Liver (tissue), 9 donors: ENCODE data around the gene USP49. TPM values are rescaled to one million over a fixed set of nuclear protein-coding genes. Genes with fewer than 3 reads are reported as not detected.

ENCODE experiments used
- DNase-seq: peaks from one replicate; pipeline ENCODE4 v3.0.0-alpha.2; 2017; ENCODE audit warnings: low spot score
- H3K27ac ChIP-seq, 2 donors: one replicate each; pipeline ENCODE4 v1.7.0; 2013; ENCODE audit warnings: inconsistent platforms in 2 of 2, low read length in 2 of 2, control low read depth in 1 of 2, low read depth in 1 of 2, mild to moderate bottlenecking in 1 of 2
- H3K27me3 ChIP-seq, 4 donors: one replicate each; pipeline versions ENCODE4 v1.6.1 to v1.7.0; 2013; ENCODE audit warnings: low read length in 3 of 4, inconsistent platforms in 1 of 4, mild to moderate bottlenecking in 1 of 4, moderate library complexity in 1 of 4; ENCODE audit not compliant: control insufficient read depth in 4 of 4, insufficient read depth in 4 of 4
- H3K36me3 ChIP-seq, 4 donors: one replicate each; pipeline versions ENCODE4 v1.6.1 to v1.7.0; 2013; ENCODE audit warnings: low read length in 3 of 4, mild to moderate bottlenecking in 3 of 4, low read depth in 1 of 4, moderate library complexity in 1 of 4; ENCODE audit not compliant: control insufficient read depth in 4 of 4, insufficient read depth in 3 of 4
- H3K4me1 ChIP-seq, 4 donors: one replicate each; pipeline versions ENCODE4 v1.6.1 to v1.7.0; 2013; ENCODE audit warnings: low read length in 3 of 4, mild to moderate bottlenecking in 3 of 4, moderate library complexity in 1 of 4; ENCODE audit not compliant: control insufficient read depth in 4 of 4, insufficient read depth in 4 of 4
- H3K4me3 ChIP-seq, 3 donors: one replicate each; pipeline versions ENCODE4 v1.6.1 to v1.7.0; 2013; ENCODE audit warnings: low read length in 3 of 3, control low read depth in 1 of 3, low read depth in 1 of 3, mild to moderate bottlenecking in 1 of 3
- H3K9ac ChIP-seq, 2 donors: one replicate each; pipeline ENCODE4 v1.7.0; 2013; ENCODE audit warnings: low read length in 2 of 2, mild to moderate bottlenecking in 2 of 2, moderate library complexity in 2 of 2, control low read depth in 1 of 2, low read depth in 1 of 2
- H3K9me3 ChIP-seq, 4 donors: one replicate each; pipeline versions ENCODE4 v1.6.1 to v1.7.0; 2013; ENCODE audit warnings: low read length in 3 of 4; ENCODE audit not compliant: control insufficient read depth in 4 of 4
- EGR1 ChIP-seq, 2 donors: IDR thresholded peaks; 2 replicates each; pipeline ENCODE4 v1.6.1; 2016 to 2018; ENCODE audit warnings: antibody characterized with exemption in 2 of 2, low read depth in 2 of 2
- FOXA1 ChIP-seq: IDR thresholded peaks from 2 replicates; pipeline ENCODE4 v1.6.1; 2016; ENCODE audit warnings: antibody characterized with exemption
- GABPA ChIP-seq, 2 donors: IDR thresholded peaks in 1 of 2; conservative IDR thresholded peaks in 1 of 2; 2 replicates each; pipeline ENCODE4 v1.6.1; 2016; ENCODE audit warnings: antibody characterized with exemption in 2 of 2, mild to moderate bottlenecking in 1 of 2, moderate library complexity in 1 of 2
- HNF4A ChIP-seq, 2 donors: conservative IDR thresholded peaks; 2 replicates each; pipeline ENCODE4 v1.6.1; 2016; ENCODE audit warnings: antibody characterized with exemption in 2 of 2, mild to moderate bottlenecking in 2 of 2
- JUND ChIP-seq, 2 donors: IDR thresholded peaks; 2 replicates each; pipeline ENCODE4 v1.6.1; 2016; ENCODE audit warnings: antibody characterized with exemption in 2 of 2
- NR2F2 ChIP-seq: IDR thresholded peaks from 2 replicates; pipeline ENCODE4 v1.6.1; 2016; ENCODE audit warnings: antibody characterized with exemption
- RAD21 ChIP-seq, 2 donors: IDR thresholded peaks; 2 replicates each; pipeline ENCODE4 v1.6.1; 2016; ENCODE audit warnings: antibody characterized with exemption in 2 of 2, mild to moderate bottlenecking in 2 of 2
- RXRA ChIP-seq, 2 donors: IDR thresholded peaks; 2 replicates each; pipeline ENCODE4 v1.6.1; 2017 to 2018; ENCODE audit warnings: antibody characterized with exemption in 2 of 2, mild to moderate bottlenecking in 1 of 2
- SP1 ChIP-seq: IDR thresholded peaks from 2 replicates; pipeline ENCODE4 v1.6.1; 2018; ENCODE audit warnings: antibody characterized with exemption, mild to moderate bottlenecking
- TAF1 ChIP-seq: conservative IDR thresholded peaks from 2 replicates; pipeline ENCODE4 v1.6.1; 2016; ENCODE audit warnings: antibody characterized with exemption, mild to moderate bottlenecking
- YY1 ChIP-seq: IDR thresholded peaks from 2 replicates; pipeline ENCODE4 v1.6.1; 2016; ENCODE audit warnings: antibody characterized with exemption, mild to moderate bottlenecking
- WGBS: extraction: QIAGEN DNeasy Blood & Tissue Kit; methylation state at CpG from one replicate; pipeline ENCODE4 v1.1.7; 2013; 5-methylcytosine and 5-hydroxymethylcytosine counted together
- polyA plus RNA-seq, 2 donors: library from polyadenylated mRNA; stranded (reverse) in 1 of 2; unstranded in 1 of 2; fragments of 200-250 nt in 1 of 2; fragments of >200 nt in 1 of 2; fragmentation: Nextera tagmentation in 1 of 2; extraction: Ambion mirVana in 1 of 2; gene quantifications; one replicate each; pipeline versions ENCODE4 v1.2.1 to v1.2.3, GENCODE V29; 2013 to 2015
- total RNA-seq, 2 donors: library from RNA; depleted of rRNA; stranded (reverse); fragments of >200 nt; gene quantifications; one replicate each; pipeline ENCODE4 v1.2.3, GENCODE V29; 2014
- TF ChIP-seq, protein P1 (sequence below): IDR thresholded peaks from 2 replicates; pipeline ENCODE4 v1.6.1; 2016; ENCODE audit warnings: antibody characterized with exemption
- TF ChIP-seq, protein P2 (sequence below): IDR thresholded peaks from 2 replicates; pipeline ENCODE4 v1.6.1; 2016; ENCODE audit warnings: antibody characterized with exemption
- TF ChIP-seq, protein P3 (sequence below): IDR thresholded peaks from 2 replicates; pipeline ENCODE4 v1.6.1; 2016; ENCODE audit warnings: antibody characterized with exemption, mild to moderate bottlenecking
- TF ChIP-seq, protein P4 (sequence below): IDR thresholded peaks from 2 replicates; pipeline ENCODE4 v1.6.1; 2016; ENCODE audit warnings: antibody characterized with exemption
- donor health status: healthy.
- donor health status: healthy.
- donor health status: healthy.
- donor health status: healthy.
- donor health status: healthy.

Gene USP49
- total and polyA plus RNA-seq, 4 donors = 0.33 to 3.4 (median 1.1) TPM

DNA sequence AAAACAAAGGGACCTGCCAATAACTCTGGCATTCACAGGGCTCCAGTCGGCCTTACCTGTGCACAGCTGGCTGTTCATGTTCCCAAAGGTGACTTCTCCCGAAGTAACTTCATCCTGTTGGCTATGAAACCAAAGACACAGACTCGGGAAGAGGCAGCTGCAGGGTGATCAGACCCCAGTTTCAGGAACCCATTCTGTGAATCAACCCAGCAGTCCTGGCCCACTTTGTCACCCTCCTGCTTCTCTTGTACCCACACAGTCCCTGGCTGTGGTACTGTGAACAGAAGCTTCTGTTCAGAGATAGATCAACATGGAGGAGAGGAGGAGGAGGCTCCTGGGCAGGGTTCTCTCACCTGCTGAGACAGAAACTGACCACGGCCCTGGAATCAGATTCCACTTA lies 139.3 kb downstream of the USP49 start (continued):
- TF ChIP-seq, protein P1, sequence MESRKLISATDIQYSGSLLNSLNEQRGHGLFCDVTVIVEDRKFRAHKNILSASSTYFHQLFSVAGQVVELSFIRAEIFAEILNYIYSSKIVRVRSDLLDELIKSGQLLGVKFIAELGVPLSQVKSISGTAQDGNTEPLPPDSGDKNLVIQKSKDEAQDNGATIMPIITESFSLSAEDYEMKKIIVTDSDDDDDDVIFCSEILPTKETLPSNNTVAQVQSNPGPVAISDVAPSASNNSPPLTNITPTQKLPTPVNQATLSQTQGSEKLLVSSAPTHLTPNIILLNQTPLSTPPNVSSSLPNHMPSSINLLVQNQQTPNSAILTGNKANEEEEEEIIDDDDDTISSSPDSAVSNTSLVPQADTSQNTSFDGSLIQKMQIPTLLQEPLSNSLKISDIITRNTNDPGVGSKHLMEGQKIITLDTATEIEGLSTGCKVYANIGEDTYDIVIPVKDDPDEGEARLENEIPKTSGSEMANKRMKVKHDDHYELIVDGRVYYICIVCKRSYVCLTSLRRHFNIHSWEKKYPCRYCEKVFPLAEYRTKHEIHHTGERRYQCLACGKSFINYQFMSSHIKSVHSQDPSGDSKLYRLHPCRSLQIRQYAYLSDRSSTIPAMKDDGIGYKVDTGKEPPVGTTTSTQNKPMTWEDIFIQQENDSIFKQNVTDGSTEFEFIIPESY = no peak
- TF ChIP-seq JUND (IDR thresholded peaks at IDR 0.05) (no peak), YY1 (no peak), TAF1 (no peak), RXRA (IDR thresholded peaks at IDR 0.05) (no peak), RAD21 (IDR thresholded peaks at IDR 0.05) (no peak)

DNA sequence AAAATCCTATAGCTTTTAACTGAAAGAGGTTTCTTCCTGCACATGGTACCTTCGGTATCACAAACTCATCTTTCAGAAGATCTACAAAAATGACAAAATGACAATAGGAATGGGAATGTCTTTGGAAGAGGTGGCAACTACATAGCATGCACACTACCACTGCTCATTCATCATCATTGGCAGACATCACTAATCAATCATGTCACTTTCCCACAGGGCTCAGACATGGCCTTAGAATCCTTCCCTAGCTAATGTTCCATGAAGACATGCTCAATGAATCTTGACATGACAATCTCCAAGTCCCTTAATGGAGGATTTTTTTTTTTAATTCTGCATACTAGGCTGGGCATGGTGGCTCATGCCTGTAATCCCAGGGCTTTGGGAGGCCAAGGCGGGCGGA lies 144.8 kb downstream of the USP49 start:
- no peaks in the 10 kb centered on the region for H3K36me3 ChIP-seq
- H3K4me1 ChIP-seq = no peaks in the 10 kb centered on the region
- no peak for DNase-seq
- TF ChIP-seq NR2F2 = no peak
- TF ChIP-seq YY1 = no peak
- TF ChIP-seq, protein P2, sequence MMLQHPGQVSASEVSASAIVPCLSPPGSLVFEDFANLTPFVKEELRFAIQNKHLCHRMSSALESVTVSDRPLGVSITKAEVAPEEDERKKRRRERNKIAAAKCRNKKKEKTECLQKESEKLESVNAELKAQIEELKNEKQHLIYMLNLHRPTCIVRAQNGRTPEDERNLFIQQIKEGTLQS = no peak
- TF ChIP-seq, protein P1 = no peak
- no peak for TF ChIP-seq EGR1 (IDR thresholded peaks at IDR 0.05; ENCODE audit: low read depth in 2 of 2)
- TF ChIP-seq RAD21 (IDR thresholded peaks at IDR 0.05) = no peak
- TF ChIP-seq HNF4A (conservative IDR thresholded peaks at IDR 0.05) = no peak
- TF ChIP-seq, protein P3, sequence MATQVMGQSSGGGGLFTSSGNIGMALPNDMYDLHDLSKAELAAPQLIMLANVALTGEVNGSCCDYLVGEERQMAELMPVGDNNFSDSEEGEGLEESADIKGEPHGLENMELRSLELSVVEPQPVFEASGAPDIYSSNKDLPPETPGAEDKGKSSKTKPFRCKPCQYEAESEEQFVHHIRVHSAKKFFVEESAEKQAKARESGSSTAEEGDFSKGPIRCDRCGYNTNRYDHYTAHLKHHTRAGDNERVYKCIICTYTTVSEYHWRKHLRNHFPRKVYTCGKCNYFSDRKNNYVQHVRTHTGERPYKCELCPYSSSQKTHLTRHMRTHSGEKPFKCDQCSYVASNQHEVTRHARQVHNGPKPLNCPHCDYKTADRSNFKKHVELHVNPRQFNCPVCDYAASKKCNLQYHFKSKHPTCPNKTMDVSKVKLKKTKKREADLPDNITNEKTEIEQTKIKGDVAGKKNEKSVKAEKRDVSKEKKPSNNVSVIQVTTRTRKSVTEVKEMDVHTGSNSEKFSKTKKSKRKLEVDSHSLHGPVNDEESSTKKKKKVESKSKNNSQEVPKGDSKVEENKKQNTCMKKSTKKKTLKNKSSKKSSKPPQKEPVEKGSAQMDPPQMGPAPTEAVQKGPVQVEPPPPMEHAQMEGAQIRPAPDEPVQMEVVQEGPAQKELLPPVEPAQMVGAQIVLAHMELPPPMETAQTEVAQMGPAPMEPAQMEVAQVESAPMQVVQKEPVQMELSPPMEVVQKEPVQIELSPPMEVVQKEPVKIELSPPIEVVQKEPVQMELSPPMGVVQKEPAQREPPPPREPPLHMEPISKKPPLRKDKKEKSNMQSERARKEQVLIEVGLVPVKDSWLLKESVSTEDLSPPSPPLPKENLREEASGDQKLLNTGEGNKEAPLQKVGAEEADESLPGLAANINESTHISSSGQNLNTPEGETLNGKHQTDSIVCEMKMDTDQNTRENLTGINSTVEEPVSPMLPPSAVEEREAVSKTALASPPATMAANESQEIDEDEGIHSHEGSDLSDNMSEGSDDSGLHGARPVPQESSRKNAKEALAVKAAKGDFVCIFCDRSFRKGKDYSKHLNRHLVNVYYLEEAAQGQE = no peak
- TF ChIP-seq SP1 = no peak
- no peak for TF ChIP-seq TAF1
- no peak for TF ChIP-seq FOXA1
- TF ChIP-seq, protein P4, sequence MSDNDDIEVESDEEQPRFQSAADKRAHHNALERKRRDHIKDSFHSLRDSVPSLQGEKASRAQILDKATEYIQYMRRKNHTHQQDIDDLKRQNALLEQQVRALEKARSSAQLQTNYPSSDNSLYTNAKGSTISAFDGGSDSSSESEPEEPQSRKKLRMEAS = no peak
- TF ChIP-seq JUND (IDR thresholded peaks at IDR 0.05) = no peak
- TF ChIP-seq GABPA (IDR thresholded peaks at IDR 0.05 in 1 of 2, conservative IDR thresholded peaks at IDR 0.05 in 1 of 2) = no peak
- TF ChIP-seq RXRA (IDR thresholded peaks at IDR 0.05) = no peak
- no peak overlapping the region for H3K4me3 ChIP-seq
- no peak overlapping the region for H3K9ac ChIP-seq
- no peaks in the 10 kb centered on the region for H3K9me3 ChIP-seq
- H3K27ac ChIP-seq = no peak overlapping the region
- WGBS = 96% methylated on average over 3 of the region's 3 CpGs
- no peaks in the 10 kb centered on the region for H3K27me3 ChIP-seq
